Brain pericyte (primary cell): ENCODE measurements around the gene ABHD15.
A peak's percentile ranks its signal among the peaks of the same experiment; 100 is the strongest.

ENCODE experiments used
- DNase-seq: peaks from one replicate; pipeline ENCODE4 v3.0.0-alpha.2; 2012; ENCODE audit warnings: low read depth, low spot score

The ABHD15 gene

DNA sequence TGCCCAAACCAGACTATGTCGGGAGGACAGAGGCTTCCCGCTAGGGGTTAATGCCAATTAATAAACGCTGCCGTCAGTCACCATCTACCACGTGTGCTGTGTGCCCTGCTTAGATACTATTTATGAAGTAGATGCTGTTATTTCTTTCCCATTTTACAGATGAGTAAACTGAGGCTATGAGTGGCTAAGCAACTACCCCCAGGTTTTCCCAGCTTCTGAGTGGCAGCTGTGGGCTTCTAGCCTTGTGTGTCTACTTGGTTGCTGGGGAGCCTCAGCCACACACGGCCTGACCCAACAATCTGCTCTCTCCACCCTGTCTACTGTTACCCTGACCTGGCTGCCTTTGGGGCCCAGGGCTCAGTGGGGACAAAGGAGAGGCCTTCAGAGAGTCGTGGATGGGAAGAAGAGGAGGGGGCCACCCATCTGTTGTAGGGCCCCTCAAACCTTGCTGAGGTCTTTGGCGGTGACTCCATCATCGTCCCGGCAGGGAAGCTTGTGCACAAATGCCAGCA, 15.5 kb upstream of the ABHD15 start:
- DNase-seq = no peak

DNA sequence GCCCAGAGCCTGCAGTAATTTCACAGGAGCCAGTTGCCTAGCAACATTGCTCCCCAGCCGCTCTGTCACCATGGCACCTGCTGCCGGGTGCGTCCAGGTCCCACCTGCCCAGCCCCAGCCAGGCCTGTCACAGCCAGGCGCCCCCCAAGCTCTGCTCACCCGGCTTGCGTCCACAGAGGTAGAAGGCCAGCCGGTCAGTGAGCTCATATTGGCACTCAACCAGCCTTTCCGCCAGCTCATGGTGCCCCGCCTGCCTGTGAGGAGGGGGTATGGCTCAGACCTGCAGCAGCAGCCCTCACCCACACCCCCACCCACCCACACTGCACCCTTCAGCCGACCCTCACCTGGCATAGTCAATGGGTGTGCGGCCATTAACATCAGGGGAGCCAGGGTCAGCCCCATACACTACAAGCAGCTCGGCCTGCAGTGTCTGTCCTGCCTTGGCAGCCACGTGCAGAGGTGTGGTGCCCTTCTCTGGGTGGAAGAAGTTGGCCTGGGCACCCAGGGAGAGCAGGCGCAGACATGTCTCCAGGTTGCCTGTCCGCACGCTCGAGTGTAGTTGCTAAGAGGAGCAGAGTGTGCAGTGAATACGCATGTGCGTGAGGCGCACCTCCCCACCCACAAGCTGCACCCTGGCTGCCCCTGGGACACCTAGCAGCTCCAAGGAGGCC, 14.9 kb upstream of the ABHD15 start:
- no peak for DNase-seq

DNA sequence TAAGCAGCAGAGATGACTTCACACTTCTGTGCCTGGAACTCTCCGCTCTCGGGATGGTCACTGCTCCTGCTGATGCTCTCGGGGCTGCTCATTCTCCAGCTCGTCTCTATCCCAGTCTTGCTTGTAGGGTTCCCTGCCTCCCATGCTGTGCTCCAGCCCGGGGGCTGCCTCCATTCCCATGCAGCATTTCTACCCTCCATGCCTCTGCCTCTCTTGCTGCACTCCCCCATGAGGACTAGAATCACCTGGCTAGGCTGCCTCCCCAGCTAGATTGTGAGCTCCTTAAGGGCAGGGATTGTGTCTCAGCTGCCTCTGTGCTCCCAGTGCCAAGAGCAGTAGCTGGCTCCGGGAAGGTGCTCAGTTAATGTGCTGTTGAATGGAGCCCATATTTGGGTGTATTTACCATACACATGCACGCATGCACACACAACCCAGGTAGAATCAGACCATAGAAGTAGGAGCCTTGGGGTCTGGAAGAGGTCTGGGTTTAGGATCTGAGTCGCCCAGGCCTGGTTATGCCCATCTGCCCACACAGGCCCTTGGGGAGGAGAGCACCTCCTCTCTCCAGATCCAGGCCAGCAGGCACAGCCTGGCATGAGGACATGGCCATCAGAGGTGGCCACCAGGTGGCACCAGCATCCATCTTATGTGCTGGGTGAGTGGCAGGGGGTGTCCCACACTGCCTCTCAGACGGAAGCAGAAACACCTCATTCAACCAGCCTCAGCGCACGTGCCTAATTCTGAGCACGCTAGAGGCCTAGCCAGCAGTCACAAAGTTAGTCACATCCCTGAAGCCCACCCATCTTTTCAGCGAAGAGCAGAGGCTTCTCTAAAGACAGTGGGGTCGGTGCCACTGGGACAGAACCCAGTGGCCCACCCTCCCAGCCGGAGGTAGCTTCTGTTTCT, 13.3 kb upstream of the ABHD15 start:
- DNase-seq = peak; percentile 55

DNA sequence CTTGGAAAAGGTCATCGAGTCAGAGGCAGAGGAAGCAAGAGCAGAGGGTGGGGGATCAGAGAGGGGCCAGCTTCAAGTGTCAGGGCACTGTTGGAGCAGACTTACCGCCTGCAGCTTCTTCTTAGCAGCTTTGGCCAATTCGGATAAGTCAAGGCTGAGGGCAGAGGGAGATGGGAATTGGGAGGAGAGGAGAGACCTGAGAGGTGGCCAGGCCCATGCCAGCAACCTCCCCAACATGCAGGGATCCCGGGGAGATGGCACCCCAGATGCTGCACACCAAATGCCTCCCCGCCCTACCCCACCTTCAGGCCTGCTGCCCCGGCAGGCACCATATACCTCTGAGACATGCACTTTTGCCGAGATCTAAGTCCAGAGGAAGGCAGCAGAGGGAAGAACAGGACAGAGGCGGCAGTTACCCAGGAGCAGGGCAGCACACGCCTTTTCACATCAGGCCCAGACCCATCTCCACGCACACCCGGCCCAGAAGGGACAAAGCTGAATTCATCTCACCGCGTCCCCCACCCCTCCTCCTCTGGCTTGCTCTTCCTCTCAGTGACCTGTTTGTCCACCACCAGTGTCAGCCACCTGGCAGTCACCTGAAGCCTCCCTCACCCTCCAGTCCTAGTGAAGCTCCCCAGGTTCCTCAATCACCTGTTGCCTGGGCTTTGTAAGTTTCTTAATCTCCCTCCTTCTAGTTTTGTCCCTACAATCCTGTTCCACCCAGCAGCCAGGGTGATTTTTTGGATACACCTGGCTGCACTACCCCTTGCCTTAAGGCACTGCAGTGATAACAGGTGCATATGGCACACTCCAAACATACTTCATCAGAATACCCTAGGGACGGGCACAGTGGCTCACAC, 12.0 kb upstream of the ABHD15 start:
- DNase-seq = no peak

DNA sequence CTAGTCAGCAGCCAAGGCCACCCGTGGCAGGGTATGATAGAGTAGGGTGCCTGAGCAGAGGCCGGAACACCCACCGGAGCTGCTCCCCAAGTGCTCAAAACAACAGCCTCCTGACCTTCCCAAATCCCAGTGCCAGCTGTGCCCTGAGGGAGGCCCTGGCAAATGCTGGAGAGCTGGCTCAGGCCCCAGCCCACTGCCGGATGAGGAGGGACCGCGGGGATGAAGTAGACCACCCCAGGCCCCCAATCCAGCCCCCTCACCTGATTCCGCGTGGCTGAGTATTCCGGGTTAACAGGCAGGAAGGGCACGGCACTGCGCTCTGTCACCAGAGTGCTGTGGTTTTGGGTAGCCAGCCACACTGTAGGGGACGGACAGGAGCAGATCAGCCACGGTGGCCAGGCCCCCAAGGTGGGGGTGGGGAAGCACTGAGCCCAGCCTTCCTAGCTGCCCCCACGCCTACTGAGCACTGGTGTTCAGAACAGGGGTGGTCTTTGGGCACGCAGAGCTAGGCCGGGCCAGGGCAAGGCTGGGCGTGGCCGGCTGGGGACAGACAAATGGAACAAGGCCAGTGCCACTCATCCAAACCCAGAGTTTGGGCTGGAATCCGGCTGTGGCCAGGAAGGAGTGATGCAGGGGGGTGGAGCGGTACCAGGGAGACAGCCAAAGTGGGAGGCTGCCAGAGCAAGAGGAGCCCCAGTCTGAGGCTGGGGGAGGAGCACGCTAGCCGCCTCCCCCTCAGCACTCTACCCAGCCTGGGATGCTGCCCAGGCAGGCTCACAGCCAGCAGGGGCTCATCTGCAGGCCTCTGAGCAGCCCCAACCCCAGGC, 10.8 kb upstream of the ABHD15 start:
- no peak for DNase-seq

DNA sequence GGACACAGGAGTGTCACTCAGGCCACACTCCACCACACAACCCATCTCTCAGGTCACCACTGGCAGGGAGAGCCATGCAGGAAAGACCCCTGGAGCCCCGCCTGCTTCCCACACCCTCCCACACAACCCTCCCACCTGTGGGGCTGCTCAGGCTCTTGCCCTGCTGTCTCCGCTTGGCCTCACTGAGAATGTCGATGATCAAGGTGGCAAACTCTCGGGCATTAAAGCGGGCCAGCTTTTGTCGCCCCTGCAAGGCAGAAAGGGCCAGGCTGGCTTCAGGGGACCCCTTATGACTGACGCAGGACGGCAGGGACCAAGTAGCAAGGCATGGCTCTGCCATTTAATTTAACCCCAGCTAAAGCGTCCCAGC, 10.1 kb upstream of the ABHD15 start:
- no peak for DNase-seq

DNA sequence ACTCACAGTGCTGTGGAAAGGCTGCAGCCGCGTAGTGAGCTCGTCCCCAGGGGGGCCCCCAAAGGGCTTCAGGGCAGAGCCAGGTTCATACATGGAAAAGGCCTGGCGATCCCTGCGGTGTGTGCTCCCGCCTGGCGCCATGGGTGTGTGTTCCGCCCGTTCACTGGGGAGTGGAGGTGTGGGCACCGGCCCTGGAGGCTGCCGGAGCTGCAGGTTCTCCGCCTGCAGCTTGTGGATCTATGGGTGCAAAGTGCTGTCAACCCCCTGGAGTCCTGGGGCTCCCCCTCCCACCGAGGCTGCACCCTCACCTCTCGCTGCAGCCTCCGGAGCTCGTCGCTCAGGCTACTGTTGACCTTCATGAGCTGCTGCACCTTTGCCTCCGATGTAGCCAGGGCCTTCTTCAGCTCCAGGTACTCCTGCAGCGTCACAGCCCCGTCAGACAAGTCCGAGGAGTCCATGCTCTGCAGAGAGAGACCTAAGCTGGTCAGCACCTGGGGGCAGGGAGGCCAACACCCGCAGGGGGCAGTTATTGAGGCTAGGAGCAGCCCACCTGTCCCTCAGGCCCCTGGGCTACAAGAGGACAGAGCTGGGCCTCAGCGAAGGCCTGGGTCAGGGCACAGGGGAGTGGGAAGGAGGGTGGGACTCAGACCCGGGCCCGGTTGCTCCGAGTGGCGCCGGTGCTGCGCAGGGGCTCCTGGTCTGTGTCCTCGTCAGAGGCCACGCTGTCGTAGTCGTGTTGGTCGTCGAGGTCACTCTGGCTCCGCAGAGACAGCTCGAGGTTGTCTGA, 9.6 kb upstream of the ABHD15 start:
- DNase-seq = no peak

DNA sequence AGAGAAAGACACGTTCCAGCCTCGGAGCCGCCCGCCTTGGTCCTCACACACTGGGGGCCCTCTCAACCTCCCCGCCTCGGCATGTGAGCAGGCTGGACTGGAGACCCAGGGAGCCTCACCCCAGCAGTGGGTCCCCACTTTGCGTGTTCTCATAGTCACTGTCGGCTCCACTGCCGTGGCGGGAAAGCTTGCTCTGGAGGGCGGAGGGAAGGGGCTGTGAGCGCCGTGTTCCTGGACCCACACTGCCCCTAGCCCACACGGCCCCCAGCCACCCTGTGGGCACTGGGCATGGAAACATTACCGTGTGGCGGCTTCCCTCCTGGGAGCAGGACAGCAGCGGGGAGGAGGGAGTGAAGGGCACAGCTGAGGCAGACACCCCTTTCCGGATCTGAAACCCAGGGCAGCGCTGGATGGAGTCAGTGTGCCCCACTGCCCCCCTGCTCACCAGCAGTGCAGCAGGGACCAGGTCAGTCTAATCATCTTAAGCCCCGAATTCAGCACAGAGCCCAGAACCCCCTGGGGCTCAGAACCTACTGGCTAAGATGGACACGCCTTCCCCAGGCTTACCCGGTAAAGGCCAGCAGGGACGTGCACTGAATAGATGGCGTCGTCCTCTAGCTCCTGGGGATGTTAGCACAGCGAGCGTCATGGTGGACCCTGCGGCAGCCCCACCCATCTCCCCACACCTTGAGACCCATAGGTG, 8.8 kb upstream of the ABHD15 start:
- DNase-seq = no peak

DNA sequence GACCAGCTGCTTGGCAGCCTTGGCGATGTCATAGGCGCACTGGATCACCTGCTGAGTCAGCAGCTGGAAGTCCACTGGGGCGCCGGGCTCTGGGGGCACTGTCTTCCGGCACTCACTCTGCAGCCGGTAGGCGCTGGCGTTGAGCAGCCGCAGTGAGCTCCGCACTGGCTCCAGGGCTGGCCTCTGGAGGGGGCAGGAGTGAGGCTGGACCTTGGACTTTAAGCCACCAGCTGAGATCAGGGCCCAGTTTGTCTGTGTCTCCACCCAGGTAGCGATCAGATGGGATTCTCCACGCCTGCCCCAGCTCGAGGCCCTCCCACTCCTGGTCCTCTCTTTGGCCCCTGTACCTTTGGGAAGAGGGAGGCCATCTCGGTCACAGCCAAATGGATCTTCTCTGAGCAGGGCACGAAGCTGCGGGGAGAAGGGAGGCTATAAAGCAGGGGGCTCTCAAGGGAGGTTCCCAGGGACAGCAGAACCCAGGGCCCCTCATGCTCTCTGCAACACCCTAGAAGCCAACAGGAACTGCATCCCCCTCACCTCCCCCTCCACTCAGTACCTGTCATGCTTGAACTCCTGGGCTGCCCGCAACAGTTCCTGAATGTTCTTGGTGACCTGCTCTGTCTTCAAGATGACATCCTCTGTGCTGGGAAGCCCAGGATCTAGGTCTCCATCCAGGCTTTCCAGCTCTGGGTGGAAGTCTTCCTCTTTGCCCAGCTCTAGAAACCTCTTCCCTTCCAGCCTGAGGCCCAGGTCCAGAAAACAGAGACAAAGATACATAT, 8.1 kb upstream of the ABHD15 start:
- no peak for DNase-seq

DNA sequence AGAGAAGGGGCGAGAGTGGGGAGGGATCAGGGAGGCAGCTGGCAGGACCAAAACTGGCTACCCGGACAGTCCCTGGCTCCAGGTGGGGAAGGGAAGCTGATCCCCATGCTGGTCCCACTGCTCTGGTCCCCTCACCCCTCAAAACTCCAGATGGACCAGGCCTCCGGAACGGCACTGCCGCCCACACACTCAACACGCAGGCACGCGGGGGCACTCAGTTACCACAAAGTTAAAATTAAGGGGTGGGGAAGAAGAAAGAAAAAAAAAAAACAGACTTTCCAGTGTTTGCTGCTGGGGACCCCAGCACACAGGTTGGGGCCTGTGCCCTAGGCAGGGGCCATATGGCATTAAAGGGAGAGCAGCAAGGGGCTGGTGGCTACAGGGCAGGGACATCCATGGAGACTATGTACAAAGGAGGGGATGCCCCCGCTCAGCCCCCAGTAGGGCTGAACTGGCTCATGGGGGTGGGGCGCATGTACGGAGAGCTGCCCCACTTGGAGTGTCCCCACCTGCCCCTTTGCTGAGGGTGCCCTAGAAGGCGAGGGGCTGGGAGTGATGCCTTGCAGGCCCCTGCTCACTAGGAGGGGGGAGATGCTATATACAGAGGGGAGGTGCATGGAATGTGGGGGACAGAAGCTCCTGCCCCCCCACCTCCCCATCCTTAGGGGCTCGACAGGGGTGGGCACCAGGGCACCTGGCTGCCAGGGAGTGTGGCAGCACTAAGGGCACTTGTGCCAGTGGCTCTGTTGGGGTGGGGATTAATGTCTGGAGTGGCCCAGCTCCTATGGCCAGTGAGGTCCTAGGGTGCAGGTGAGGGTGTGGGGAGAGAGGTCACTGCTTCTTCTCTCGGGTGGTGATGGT, 7.3 kb upstream of the ABHD15 start:
- no peak for DNase-seq

DNA sequence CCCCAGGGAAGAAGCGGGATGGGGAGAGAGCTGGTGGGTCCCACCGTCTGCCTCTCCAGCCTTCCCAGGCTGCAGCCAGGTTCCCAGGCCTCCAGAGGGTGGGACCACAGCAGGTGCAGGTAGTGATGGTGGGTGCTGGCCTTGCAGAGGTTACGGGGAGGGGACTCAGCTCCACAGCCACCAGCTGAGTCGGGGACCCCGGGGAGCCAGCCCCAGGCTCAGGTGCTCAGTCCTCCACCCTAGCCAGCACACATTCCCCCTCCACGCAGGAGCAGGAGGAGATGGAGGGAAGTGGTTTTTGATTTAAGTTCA, 6.7 kb upstream of the ABHD15 start:
- no peak for DNase-seq

DNA sequence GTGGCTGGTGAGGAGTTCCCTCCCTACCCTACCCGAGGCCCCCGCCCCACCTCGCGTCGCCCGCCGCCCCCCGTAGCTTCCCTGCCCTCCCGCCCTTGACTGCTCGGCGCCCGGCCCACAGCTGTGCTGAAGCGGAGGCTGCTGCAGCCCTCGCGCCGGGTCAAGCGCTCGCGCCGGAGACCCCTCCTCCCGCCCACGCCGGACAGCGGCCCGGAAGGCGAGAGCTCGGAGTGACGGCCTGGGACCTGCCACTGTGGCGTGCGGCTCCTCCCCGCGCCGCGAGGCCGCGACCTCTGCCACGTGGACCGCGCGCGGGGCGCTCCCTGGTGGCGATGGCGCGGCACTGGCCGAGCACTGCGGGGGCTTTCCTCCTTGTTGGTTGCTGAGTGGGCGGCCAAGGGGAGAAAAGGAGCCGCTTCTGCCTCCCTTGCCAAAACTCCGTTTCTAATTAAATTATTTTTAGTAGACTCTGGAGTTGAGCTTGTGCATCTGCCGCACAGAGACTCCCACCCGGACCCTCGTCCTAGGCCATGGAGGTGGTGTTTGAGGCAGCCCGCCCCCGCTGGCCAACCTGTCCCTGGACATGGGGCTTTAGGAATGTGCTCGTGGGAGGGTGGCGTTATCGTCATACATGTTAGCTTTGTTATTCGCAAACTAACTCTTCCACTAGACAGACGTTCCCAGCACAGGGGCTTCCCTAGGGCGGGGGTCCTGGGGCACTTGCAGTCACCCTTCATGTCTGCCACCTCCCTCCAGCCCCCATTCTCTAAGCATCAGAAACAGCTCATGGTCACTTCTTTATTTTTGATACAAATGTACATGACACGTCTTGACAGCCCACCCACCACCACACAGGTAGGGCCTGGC, 6.1 kb upstream of the ABHD15 start:
- DNase-seq = no peak

DNA sequence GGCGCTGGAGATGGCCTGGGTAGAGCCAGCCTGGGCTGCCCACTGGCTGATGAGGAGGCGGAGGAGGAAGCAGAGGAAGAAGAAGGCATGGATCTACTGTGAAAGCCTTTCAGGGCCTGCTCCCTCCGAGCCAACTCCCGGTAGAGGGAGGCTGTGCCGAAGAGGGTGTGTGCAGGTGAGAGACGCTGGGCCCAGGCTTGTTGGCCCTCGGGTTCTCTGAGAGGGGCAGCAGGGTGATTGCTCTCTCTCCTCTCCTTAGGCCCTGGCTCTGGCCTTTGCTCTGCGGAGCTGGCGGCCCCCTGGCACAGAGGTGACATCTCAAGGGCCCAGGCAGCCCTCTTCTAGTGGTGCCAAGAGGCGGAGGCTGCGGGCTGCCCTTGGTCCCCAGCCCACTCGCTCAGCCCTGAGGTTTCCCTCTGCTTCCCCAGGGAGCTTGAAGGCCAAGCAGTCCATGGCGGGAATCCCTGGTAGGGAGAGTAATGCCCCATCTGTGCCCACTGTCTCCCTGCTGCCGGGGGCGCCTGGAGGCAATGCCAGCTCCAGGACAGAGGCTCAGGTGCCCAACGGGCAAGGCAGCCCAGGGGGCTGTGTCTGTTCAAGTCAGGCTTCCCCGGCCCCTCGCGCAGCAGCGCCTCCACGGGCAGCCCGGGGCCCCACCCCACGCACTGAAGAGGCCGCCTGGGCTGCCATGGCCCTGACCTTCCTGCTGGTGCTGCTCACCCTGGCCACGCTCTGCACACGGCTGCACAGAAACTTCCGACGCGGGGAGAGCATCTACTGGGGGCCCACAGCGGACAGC, 5.2 kb upstream of the ABHD15 start:
- DNase-seq = no peak

DNA sequence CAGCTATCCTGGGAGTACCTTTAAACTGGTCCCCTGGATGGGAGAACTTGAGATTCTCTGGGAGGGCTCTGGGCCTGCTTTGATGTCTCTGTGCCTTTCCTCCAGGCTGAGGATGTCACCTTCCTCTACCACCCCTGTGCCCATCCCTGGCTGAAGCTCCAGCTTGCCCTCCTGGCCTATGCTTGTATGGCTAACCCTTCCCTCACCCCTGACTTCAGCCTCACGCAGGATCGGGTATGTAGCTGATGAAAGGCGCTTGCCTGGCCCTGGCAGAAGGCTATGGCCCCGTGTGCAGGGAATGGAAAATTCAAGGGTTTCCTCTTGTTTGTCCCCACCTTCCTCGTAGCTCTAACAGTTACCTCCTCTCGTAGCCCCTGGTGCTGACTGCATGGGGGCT, 4.6 kb upstream of the ABHD15 start:
- no peak for DNase-seq

DNA sequence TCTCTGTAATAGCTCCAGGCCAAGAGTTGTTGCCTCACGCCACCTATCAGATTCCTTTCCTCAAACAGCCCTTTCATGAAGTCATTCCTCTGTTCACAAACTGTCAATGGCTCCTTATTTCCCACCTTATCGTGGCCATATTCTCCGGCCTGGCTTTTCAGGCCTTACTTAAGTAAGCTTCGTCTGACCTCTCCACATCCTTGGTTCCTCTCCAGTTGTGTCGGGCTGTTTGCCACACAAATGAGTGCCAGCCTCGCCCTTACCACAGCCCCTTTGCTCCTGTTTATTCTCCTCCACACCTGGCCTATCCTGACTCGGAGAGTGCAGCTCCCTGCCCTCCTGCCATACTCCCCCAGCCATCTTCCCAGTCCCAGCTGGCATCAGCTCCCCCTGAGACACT, 3.7 kb upstream of the ABHD15 start:
- no peak for DNase-seq

DNA sequence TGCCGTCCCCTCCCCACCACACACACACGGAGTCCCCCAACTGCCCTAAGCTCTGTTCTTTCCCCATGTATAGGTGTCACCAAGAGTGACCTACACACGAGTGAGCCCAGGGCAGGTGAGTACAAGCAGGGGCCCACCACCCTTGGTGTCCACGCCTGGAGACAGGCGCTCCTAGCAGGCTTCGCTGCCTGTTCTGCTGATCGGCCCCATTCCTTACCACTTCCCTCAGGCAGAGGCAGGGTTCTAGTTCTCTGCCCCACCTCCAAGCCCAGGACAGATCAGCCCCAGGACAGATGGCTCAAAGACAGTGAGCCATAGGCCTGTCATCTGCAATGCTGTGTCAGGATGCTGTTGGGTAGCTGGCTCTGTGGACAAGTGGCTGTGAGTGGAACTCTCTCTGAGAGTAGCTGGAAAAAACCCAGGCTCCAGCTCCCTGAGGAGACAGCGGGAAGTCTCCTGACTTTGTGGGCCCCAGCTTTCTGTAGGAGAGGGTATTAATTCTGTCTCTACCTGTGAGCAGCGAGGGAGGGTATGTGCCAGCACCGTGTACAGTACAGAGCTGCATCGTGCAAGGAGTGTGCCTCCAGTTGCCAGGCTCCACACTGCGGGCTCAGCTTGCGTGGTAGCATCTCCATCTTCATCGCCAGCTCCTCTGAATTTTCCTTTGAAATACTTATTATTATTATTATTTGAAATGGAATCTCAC, 2.6 kb upstream of the ABHD15 start:
- DNase-seq = no peak
